Body of pancreas (tissue), 4 donors: ENCODE measurements around the gene RTCB. TPM values are rescaled to one million over a fixed set of nuclear protein-coding genes. Genes with fewer than 3 reads are reported as not detected.
"Not testable (repeated sequence)": the region's sequence is repeated elsewhere in the genome, so short reads cannot be mapped to it uniquely, and the experiment has no call there.

Experiments used
- ATAC-seq: fragments of 150-250 bp; one replicate; pipeline ENCODE4 v1.9.1; 2016
- DNase-seq, 4 donors: peaks; one replicate each; pipeline ENCODE4 v3.0.0-alpha.2; 2019
- H3K27ac ChIP-seq, 4 donors: fragments of 200-600 bp; sonication (generic); 1 replicate in 3 of 4; 2 replicates in 1 of 4; pipeline versions ENCODE4 v1.5.1 to v1.6.1; 2016 to 2019; ENCODE audit warnings: mild to moderate bottlenecking in 1 of 4, mixed read lengths in 1 of 4, moderate library complexity in 1 of 4
- H3K27me3 ChIP-seq, 2 donors: fragments of 200-600 bp; sonication (generic); one replicate each; pipeline ENCODE4 v1.6.0; 2016; ENCODE audit warnings: mild to moderate bottlenecking in 1 of 2
- H3K36me3 ChIP-seq, 2 donors: fragments of 200-600 bp; sonication (generic); replicated peaks in 1 of 2; 2 replicates each; pipeline ENCODE4 v1.5.1; 2016; ENCODE audit warnings: low read depth in 2 of 2; ENCODE audit not compliant: insufficient read depth in 1 of 2
- H3K4me1 ChIP-seq: fragments of 200-600 bp; sonication (generic); one replicate; pipeline ENCODE4 v1.6.0; 2016
- H3K4me3 ChIP-seq, 2 donors: fragments of 200-600 bp; sonication (generic); 1 replicate in 1 of 2; 2 replicates in 1 of 2; pipeline ENCODE4 v1.5.1; 2016 to 2019
- H3K9me3 ChIP-seq, 3 donors: fragments of 200-600 bp; sonication (generic); 1 replicate in 2 of 3; 2 replicates in 1 of 3; pipeline ENCODE4 v1.5.1; 2016
- POLR2A ChIP-seq, 3 donors: fragments of 450-650 bp; IDR thresholded peaks; one replicate each; pipeline ENCODE4 v1.6.1; 2016; ENCODE audit warnings: antibody characterized with exemption in 3 of 3, mild to moderate bottlenecking in 2 of 3
- WGBS, 2 donors: methylation state at CpG; one replicate each; pipeline ENCODE4 v1.1.5; 2017; 5-methylcytosine and 5-hydroxymethylcytosine counted together
- intact Hi-C: fragments of 100-400 bp; cut with DNase I; formaldehyde crosslinking; loops from one replicate; pipeline ENCODE4 v1.15.1; 2023
- total RNA-seq, 2 donors: library from RNA; depleted of rRNA; stranded (reverse); fragments of >200 nt; gene quantifications; one replicate each; pipeline ENCODE4 v1.1.0, GENCODE V29; 2016
- TF ChIP-seq, protein P1 (sequence below), 7 experiments: fragments of 450-650 bp in 4 of 7; fragments of 200-600 bp in 3 of 7; sonication (generic) in 3 of 7; IDR thresholded peaks; one replicate each; pipeline ENCODE4 v1.5.1; 2016 to 2019; ENCODE audit warnings: antibody characterized with exemption in 7 of 7

RTCB gene
- total RNA-seq, 2 donors from 2014 or later = 50.6 to 64.3 TPM

DNA sequence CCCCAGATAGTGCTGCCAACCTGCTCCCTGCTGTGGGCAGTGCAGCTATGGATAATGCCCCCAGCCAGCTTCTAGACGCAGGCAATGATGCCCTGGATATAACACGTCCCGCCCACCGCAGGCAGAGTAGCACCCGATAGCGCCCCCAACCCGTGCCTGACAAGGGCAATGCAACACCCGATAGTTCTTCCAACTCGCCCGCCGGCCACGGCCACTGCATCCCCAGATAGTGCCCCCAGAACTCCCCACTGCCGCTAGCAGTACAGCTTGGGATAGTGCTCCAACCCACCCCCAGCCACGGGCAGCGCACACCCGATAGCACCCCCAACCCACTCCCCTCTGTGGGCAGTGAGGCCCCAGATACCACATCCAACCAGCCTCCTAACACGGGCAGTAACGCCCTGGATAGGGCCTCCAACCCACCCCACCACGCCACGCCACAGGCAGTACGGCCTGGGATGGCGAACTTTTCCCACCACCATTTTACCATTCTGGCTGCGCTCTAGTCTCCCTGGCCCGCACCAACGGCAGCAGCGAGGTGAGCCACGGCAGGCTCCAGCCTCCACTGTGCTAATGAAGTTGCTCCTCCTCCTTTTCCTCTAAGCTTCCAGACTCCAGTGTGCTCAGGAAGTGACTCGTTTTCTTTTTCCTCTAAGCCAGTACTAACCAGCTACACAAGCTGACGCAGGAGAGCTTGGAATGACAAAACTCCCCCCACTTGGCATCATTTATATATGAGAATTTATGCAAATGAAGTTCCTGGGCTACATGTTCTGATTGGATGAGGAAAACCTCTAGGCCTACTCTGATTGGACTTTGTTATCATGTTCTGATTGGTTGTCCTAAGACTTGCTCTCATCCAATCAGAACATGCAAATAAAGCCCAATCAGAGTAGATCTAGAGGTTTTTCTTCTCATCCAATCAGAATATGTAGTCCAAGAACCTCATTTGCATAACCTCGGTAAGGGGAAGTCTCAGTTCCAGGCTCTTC, 57.4 kb downstream of the RTCB start:
- H3K9me3 ChIP-seq = no peaks in the 10 kb centered on the region
- WGBS, 2 donors = 78 to 81% methylated on average over 19 to 29 of the region's 30 CpGs
- DNase-seq = no peak
- no peak overlapping the region for H3K27ac ChIP-seq
- no peaks in the 10 kb centered on the region for H3K4me1 ChIP-seq
- H3K36me3 ChIP-seq = no peaks in the 10 kb centered on the region
- TF ChIP-seq, protein P1, sequence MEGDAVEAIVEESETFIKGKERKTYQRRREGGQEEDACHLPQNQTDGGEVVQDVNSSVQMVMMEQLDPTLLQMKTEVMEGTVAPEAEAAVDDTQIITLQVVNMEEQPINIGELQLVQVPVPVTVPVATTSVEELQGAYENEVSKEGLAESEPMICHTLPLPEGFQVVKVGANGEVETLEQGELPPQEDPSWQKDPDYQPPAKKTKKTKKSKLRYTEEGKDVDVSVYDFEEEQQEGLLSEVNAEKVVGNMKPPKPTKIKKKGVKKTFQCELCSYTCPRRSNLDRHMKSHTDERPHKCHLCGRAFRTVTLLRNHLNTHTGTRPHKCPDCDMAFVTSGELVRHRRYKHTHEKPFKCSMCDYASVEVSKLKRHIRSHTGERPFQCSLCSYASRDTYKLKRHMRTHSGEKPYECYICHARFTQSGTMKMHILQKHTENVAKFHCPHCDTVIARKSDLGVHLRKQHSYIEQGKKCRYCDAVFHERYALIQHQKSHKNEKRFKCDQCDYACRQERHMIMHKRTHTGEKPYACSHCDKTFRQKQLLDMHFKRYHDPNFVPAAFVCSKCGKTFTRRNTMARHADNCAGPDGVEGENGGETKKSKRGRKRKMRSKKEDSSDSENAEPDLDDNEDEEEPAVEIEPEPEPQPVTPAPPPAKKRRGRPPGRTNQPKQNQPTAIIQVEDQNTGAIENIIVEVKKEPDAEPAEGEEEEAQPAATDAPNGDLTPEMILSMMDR (IDR thresholded peaks at IDR 0.05) = no peak
- TF ChIP-seq POLR2A (IDR thresholded peaks at IDR 0.05) = peak in 2 of 3 donors; percentile 29 to 43
- ATAC-seq = no peak
- H3K4me3 ChIP-seq = no peak overlapping the region
- H3K27me3 ChIP-seq = no peaks in the 10 kb centered on the region
- intact Hi-C loops = no loop called here

DNA sequence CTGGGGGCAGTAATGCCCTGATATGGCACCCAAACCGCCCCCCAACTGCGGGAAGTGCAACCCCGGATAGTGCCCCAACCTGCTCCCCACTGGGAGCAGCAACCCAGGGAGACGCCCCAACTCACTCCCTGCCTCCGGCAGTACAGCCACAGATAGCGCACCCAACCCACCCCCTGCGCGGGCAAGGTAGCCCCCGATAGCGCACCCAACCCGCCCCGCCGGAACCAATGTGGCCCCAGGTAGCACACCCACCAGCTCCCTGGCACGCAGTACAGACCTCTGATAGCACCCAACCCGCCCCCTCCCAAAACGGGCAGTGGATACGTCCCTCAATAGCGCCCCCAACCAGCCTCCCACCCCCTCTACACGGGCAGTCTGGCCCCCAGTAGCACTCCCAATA, 58.2 kb downstream of the RTCB start:
- ATAC-seq (no peak), DNase-seq (no peak)
- Histone ChIP-seq H3K36me3 (no peaks in the 10 kb centered on the region), H3K27me3 (no peaks in the 10 kb centered on the region), H3K4me1 (no peaks in the 10 kb centered on the region), H3K4me3 (no peak overlapping the region), H3K27ac (no peak overlapping the region), H3K9me3 (no peaks in the 10 kb centered on the region)
- TF ChIP-seq, protein P1 (IDR thresholded peaks at IDR 0.05) = no peak
- no peak for TF ChIP-seq POLR2A (IDR thresholded peaks at IDR 0.05)
- intact Hi-C loops = no loop called here
- WGBS, 2 donors = 82% methylated on average over 5 to 17 of the region's 19 CpGs

DNA sequence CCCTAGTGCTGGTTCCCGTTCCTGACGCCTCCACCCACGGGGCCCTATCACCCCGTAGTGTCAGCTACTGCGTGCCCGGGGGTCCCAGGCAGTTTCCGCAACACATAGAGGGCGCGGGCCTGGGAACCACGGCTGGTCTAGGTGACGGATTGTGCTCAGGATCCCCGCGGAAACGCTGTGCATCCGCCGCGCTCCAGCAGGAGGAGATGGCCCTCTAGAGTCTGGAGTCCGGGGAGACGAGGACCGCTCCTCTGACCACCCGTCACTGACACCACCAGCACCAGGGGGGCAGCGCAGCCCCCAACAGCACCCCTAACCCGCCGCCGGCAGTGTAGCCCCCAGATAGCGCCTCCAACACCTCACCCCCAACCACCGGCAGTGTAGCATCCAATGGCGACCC, 58.8 kb downstream of the RTCB start:
- TF ChIP-seq, protein P1 (IDR thresholded peaks at IDR 0.05) = no peak
- no peak for TF ChIP-seq POLR2A (IDR thresholded peaks at IDR 0.05)
- no peak for DNase-seq
- H3K27me3 ChIP-seq = no peaks in the 10 kb centered on the region
- intact Hi-C loops = no loop called here
- ATAC-seq = no peak
- no peaks in the 10 kb centered on the region for H3K9me3 ChIP-seq
- 84 to 94% methylated on average over 9 to 24 of the region's 28 CpGs for WGBS, 2 donors
- no peaks in the 10 kb centered on the region for H3K4me1 ChIP-seq
- no peak overlapping the region for H3K27ac ChIP-seq
- no peak overlapping the region for H3K4me3 ChIP-seq
- no peaks in the 10 kb centered on the region for H3K36me3 ChIP-seq

DNA sequence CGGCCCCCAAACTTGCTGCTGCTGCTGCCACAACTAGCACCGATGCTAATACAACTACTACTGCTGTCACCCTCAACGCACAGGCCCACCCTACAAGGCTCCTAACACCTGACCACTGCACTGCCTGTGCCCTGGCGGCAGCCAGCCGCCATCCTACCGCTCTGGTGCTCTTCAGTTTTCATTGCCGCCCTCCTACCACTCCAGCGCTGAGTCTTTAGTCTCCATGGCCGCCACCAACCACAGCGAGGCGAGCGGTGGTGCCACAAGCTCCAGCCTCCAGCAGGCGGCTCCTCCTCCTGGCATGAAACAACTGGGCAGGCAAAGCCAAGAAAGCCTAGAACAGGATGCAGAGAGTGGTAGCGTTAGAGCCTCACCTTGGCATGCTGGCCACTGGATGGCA, 59.4 kb downstream of the RTCB start:
- WGBS, 2 donors = 78 to 84% methylated on average over 6 to 14 of the region's 14 CpGs
- H3K36me3 ChIP-seq = no peaks in the 10 kb centered on the region

DNA sequence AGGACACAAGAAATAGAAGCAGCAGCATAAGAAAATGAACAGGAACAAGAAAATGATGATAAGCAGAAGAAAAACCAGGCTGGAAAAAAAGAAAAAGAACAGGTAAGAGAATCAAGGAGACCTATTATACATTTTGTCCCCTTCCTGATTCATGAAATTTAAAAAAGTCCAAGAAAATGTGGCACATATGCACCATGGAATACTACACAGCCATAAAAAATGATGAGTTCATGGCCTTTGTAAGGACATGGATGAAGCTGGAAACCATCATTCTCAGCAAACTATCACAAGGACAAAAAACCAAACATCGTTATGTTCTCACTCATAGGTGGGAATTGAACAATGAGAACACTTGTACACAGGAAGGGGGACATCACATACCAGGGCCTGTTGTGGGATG, 60.2 kb downstream of the RTCB start:
- ATAC-seq, H3K9me3 ChIP-seq, H3K4me1 ChIP-seq, H3K36me3 ChIP-seq, H3K4me3 ChIP-seq, H3K27ac ChIP-seq, intact Hi-C loops, DNase-seq, H3K27me3 ChIP-seq: not testable (repeated sequence)
- WGBS, 2 donors = 78 to 88% methylated on average over 1 of the region's 1 CpG

More for the DNA sequence above, 59.4 kb downstream of the RTCB start:
- DNase-seq (no peak), ATAC-seq (no peak)
- Histone ChIP-seq H3K27me3 (no peaks in the 10 kb centered on the region), H3K4me1 (no peaks in the 10 kb centered on the region), H3K27ac (no peak overlapping the region), H3K9me3 (no peaks in the 10 kb centered on the region), H3K4me3 (no peak overlapping the region)
- intact Hi-C loops = no loop called here
- TF ChIP-seq, protein P1 (IDR thresholded peaks at IDR 0.05) = no peak
- no peak for TF ChIP-seq POLR2A (IDR thresholded peaks at IDR 0.05)
